Left colon (tissue), 2 donors: ENCODE data around the gene CRMP1. TPM values are rescaled to one million over a fixed set of nuclear protein-coding genes. Genes with fewer than 3 reads are reported as not detected.
"Not testable (repeated sequence)": the region's sequence is repeated elsewhere in the genome, so short reads cannot be mapped to it uniquely, and the experiment has no call there.

Experiments
- ATAC-seq: fragments of 200-7000 bp; cut with Tn5 transposase; one replicate; pipeline ENCODE4 v1.9.1; 2020; ENCODE audit warnings: mild to moderate bottlenecking, moderate library complexity
- DNase-seq, 2 donors: peaks; one replicate each; pipeline ENCODE4 v3.0.0-alpha.2; 2020
- intact Hi-C, 2 donors: fragments of 100-400 bp; cut with DNase I in 1 of 2; cut with micrococcal nuclease in 1 of 2; formaldehyde crosslinking; loops; one replicate each; pipeline versions ENCODE4 v1.11.2 to v1.14.0; 2022; cut with DNase I, micrococcal nuclease
- total RNA-seq, 2 donors: library from RNA; stranded (reverse); fragmentation: NEBNext Ultra II Directional; extraction: Animal tissue kit (Norgen Biotek cat#: 25700); gene quantifications; one replicate each; pipeline ENCODE4 v1.2.1, GENCODE V29; 2021
- donor health status: DM: no; HTN: no; CAD: no.
- donor health status: DM: yes; HTN: yes; CAD: no.

The CRMP1 gene
- total RNA-seq, 2 donors from 2014 or later = 0.37 to 1.2 TPM

DNA sequence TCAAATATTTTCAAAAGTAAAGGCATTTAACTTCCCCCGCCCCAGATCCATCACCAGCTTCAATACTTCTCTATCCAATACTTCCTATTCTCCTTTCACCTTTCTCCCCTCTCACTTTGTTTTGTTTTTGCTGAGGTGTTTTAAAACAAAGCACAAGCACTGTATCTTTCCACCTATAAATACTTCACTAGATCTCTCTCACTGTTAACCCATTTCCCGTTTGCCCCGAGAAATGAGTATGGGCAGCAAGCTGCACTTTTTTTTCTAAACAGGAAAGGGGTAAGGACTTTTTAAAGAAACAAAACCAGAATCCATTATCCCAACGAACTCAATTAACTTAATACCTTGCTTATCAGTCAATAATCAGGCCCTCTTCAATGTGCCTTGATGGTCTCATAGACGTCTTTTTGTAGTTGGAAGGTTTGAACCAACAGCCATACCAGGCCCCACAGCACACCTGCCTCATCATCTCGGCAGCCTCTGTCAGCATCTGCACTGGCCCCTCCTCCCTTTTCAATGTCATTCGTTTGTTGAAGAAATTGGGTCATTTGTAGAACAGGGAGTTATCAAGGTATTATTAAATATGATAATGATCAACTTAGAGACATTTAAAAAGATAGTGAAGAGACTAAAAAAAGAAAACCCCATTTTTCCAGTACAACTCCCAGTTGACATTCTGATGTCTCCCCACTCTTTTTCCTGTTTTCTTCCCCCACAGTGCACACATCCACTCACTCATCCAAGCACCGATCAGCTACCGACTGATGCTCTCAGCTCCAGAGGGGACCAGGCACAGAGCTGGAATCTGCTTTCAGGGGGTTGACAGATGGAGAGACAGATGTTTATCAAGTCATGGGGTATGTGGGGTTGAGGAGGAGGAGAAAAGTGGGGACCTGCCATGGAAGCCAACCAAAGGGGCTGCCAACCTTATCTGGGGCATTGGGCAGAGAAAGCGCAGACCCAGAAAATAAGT lies 25.8 kb downstream of the CRMP1 start:
- DNase-seq = no peak
- ATAC-seq = no peak
- intact Hi-C loops = no loop called here

GRCh38 chr4:5865896-5866599 lies 26.8 kb downstream of the CRMP1 start:
- ATAC-seq (no peak), DNase-seq (no peak)
- intact Hi-C loops = no loop called here

- intact Hi-C loops = no loop called here
- ATAC-seq (no peak), DNase-seq (no peak)
These were observed 29.3 kb downstream of the CRMP1 start for GRCh38 chr4:5863461-5864113.

DNA sequence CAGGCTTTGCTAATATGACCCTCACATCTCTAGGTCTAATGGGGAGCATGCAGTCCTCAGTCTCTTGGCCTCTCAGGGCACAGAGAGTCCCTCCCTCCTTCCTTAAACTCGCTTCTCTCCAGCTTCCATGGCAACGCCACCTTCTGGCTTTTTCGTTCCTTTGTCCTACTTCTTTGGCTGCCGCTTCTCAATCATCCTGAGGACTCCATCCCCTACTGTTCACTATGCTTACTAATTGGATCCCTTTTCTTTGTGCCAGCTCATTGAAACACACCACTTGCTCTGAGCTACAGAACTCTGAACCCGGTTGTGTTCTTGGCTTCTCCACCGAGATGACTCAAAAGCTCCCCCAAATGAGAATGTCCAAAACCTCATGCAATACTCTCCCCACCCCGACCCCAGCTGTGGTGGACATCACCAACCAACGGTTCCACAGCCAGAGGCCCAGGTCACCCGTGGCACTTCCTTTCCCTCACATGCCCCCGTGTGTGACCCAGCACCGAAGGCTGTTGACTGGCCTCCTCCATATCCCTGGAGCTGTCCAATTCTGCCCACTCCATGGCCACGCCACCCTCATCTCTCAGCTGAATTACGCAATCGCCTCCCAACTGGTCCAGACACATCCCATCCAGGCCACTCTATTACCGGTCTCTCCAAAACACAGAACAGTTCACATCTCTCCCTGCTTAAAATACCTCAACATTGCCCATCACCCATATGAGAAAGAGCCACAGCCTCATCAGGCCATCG lies 34.7 kb downstream of the CRMP1 start:
- ATAC-seq = no peak
- intact Hi-C loops = no loop called here

GRCh38 chr4:5857199-5857598 lies 35.7 kb downstream of the CRMP1 start:
- DNase-seq (no peak), ATAC-seq (no peak)
- intact Hi-C loops = no loop called here

More for the DNA sequence above, 34.7 kb downstream of the CRMP1 start:
- DNase-seq = no peak

DNA sequence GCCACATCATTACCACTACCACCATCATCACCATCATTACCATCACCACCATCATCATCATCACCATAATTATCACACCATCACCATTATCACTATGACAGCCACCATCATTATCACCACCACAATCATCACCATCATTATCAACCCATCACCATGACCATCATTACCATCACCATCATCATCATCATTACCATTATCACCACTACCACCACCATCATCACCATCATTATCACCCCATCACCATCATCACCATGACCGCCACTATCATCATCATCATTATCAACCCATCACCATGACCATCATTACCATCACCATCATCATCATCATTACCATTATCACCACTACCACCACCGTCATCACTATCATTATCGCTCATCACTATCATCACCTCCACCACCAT lies 36.5 kb downstream of the CRMP1 start:
- not testable (repeated sequence) for ATAC-seq

GRCh38 chr4:5854929-5855328 lies 38.0 kb downstream of the CRMP1 start:
- intact Hi-C loops = no loop called here
- no peak for DNase-seq
- ATAC-seq = no peak

More for the DNA sequence above, 36.5 kb downstream of the CRMP1 start:
- DNase-seq, intact Hi-C loops: not testable (repeated sequence)

- no peak for ATAC-seq
- intact Hi-C loops = no loop called here
These were observed 40.2 kb downstream of the CRMP1 start for GRCh38 chr4:5852523-5853202.

GRCh38 chr4:5851637-5852301 lies 41.1 kb downstream of the CRMP1 start:
- intact Hi-C loops = no loop called here
- no peak for ATAC-seq

More at GRCh38 chr4:5852523-5853202, 40.2 kb downstream of the CRMP1 start:
- no peak for DNase-seq

DNA sequence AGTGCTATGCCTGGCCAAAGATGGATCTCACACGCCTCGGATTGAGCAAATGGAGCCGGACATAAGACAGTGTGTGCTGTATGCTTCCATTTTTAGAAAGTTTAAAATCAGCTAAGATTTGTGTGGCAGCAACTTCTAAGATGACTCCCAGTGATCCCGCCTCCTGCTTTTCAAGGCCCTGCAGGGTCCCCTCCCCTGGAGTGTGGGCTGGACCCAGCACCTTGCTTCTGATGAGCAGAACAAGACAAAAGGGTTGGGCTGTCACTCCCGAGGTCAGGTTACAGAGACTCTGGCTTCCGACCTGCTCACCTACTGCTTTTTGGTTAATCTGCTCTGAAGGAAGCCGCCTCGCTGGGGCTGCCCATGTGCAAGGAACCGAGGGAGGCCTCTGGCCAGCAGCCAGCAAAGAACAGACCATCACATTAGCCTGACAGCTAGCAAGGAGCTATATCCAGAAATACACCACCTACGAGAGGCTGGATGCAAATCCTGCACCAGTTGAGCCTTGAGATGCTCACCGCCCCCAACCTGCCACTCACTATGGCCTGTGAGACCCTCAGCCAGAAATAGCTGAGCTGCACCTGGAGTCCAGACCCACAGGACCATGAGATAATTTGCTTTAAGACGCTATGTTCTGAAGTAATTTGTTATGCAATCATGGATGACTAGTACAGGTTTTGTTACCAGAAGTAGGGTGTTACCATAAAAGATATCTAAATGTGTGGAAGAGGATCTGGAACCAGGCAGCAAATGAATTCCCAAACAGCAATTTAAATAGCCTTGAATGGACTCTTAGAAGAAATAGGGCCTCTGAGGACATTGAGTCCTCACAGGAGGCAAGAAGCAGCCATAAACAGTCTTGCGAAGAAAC lies 47.6 kb downstream of the CRMP1 start:
- DNase-seq = no peak
- intact Hi-C loops = no loop called here
- no peak for ATAC-seq

More at GRCh38 chr4:5851637-5852301, 41.1 kb downstream of the CRMP1 start:
- no peak for DNase-seq

- ATAC-seq (no peak), DNase-seq (no peak)
- intact Hi-C loops = no loop called here
These were observed 49.0 kb downstream of the CRMP1 start for GRCh38 chr4:5843573-5844530.

- ATAC-seq (no peak), DNase-seq (no peak)
- intact Hi-C loops = no loop called here
These were observed 50.4 kb downstream of the CRMP1 start for GRCh38 chr4:5842456-5842855.

DNA sequence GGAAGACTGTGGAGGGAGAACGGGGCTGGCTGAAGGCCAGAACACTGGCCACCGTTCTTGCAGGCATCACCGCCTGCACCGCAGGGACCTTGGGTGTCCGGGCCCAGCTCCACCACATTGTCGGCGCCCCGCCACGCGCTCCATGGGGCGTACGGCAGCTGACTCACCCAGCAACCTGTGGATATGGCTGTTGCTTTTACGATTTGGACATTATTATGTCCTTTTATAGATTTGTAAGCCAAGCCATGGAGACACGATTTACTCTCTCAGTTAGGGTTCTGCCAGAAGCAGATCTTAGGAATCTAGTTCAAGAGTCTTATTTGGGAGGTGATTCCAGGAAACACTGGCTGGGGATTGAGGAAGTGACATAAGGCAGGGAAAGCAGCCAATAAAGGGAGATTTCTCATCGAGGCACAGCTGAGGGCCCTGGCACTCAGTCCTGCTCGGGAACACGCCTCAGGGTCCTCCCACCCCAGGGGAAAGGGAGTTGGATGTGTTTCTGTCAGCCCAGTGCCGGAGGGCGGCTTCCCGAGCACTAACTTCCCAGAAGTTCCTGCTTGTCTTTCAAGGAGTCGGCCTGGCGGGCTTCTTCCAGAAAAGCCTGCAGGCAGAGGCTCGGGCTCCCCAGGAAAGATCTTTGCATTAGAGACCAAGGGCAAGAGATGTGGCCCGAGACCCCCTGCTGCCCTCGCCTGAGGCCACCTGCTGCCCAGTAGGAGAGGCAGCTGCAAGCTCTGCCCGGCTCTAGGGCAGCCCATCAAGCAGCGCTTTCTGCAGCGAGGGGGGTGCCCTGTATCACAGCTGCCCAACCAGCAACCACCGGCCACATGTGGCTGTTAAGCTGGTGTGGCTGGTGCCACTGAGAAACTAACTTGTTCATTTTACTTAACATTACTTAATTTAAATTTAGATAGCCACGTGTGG lies 52.9 kb downstream of the CRMP1 start:
- intact Hi-C loops = no loop called here
- DNase-seq = peak; percentile 18 to 33
- ATAC-seq = no peak

DNA sequence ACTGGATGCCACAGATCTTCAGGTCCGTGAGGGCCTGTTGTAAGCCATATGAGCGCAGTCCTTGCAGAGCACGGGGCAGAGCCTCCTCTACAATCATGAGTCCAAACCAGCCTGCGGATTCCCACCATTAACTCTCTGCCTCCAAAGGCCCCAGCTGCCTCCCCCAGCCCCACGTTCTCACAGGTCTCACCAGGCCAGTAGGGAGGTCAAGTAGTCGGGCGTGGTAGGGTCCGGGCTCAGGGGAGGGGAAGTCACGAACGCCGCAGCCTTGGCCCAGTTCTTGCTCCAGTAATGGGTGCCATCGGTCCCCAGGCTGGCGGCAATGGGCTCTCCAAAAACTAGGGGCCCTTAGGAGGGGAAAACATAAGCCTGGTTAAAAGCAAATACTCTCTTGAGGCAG lies 53.6 kb downstream of the CRMP1 start:
- ATAC-seq (no peak), DNase-seq (no peak)
- intact Hi-C loops = no loop called here

- DNase-seq, ATAC-seq, intact Hi-C loops: not testable (repeated sequence)
These were observed 55.4 kb downstream of the CRMP1 start for GRCh38 chr4:5837483-5837882.
